Measurements from ENCODE around the gene KRTAP4-3. TPM values are rescaled to one million over a fixed set of nuclear protein-coding genes. Genes with fewer than 3 reads are reported as not detected.
"Not testable (repeated sequence)": the region's sequence is repeated elsewhere in the genome, so short reads cannot be mapped to it uniquely, and the experiment has no call there.

KRTAP4-3 gene
- total and polyA plus RNA-seq, 2 of the 8 experiments (the other 6 are each of a cell fraction or from before 2014, with no cell fraction given): not detected

DNA sequence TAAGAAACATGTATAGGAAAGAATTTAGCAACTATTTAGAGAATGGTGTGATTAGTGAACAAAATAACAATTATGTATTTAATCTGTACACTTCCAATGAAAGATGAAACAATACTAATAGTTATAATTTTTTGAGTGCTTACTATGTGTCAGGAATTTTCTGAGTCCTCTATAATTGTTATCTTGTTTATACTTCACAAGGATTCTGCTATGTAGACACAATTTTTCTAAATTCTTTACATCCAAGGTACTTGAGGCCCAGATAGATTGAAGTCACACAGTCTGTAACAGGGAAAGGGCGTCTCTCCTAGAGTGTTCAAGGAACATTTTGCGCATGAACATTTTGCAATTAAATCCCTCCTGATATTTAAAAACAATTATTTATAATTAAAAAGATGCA lies 43.0 kb downstream of the KRTAP4-3 start (continued):
- TF ChIP-seq TCF12 (IDR thresholded peaks at IDR 0.05; ENCODE audit: low read depth, low read length) (no peak), CBX8 (IDR thresholded peaks at IDR 0.05; ENCODE audit: borderline replicate concordance, low read depth, low read length) (no peak), POU5F1 (IDR thresholded peaks at IDR 0.05; ENCODE audit: low read depth, low read length) (no peak), CBX5 (IDR thresholded peaks at IDR 0.05; ENCODE audit: low read depth, low read length) (no peak), PHF8 (conservative IDR thresholded peaks at IDR 0.05; ENCODE audit: low read depth, low read length) (no peak)
- TF ChIP-seq, protein P1, sequence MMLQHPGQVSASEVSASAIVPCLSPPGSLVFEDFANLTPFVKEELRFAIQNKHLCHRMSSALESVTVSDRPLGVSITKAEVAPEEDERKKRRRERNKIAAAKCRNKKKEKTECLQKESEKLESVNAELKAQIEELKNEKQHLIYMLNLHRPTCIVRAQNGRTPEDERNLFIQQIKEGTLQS (IDR thresholded peaks at IDR 0.05; ENCODE audit: insufficient read depth, low read depth, low read length): no peak

DNA sequence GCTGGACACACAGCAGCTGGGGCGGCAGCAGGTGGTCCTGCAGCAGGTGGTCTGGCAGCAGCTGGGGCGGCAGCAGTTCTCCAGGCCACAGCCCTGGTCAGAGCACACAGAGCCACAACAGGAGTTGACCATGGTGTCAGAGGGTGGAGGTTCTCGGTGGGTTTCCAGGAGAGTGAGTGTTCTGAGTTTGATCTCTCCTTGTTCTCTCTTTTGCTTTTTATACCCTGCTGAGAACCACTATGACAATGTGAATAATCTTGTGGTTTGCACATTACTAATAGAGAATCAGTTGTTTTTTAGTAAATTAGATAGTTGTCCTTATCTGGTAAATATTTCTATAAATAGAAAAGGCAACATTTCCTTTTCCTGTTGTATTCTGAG lies 44.0 kb downstream of the KRTAP4-3 start, which contains the start of gene KRTAP4-12:
Gene KRTAP4-12, minus strand, starts transcription at position 192 of the 381 bp plus-strand sequence. Its CDS starts 60 bp downstream, at position 132.
- H3K9me3 ChIP-seq (ENCODE audit: insufficient read depth in 2 of 2, low read depth in 1 of 2, low read length in 1 of 2); H3K27ac ChIP-seq (ENCODE audit: low read depth, low read length); H3K79me2 ChIP-seq (ENCODE audit: control insufficient read depth in 1 of 2, insufficient read depth in 2 of 2, low read length in 2 of 2); H2AK5ac ChIP-seq (ENCODE audit: low read depth, low read length); H2BK12ac ChIP-seq (ENCODE audit: low read depth, low read length); FAIRE-seq; H3K27me3 ChIP-seq (replicated peaks in 1 of 4; ENCODE audit: control insufficient read depth in 3 of 4, extremely low read depth in 1 of 4, insufficient read depth in 3 of 4, low read length in 3 of 4); H3K18ac ChIP-seq (ENCODE audit: extremely low read depth, low read length); H2BK20ac ChIP-seq (ENCODE audit: low read length); H2AFZ ChIP-seq (ENCODE audit: low read length); H3K4me1 ChIP-seq (replicated peaks in 1 of 4; ENCODE audit: control insufficient read depth in 3 of 4, insufficient read depth in 4 of 4, low read length in 3 of 4); H3K36me3 ChIP-seq (ENCODE audit: control insufficient read depth in 2 of 4, insufficient read depth in 4 of 4, low read length in 3 of 4); H3K56ac ChIP-seq (replicated peaks; ENCODE audit: insufficient read length, low read depth, low read length); H3K9ac ChIP-seq (replicated peaks in 1 of 4; ENCODE audit: extremely low read depth in 1 of 4, low read depth in 3 of 4, low read length in 3 of 4); H4K8ac ChIP-seq (ENCODE audit: extremely low read depth, insufficient read depth, low read length); H3K79me1 ChIP-seq (ENCODE audit: low read depth, low read length); H4K5ac ChIP-seq (ENCODE audit: insufficient read length, low read depth, low read length); H3K4me2 ChIP-seq (ENCODE audit: insufficient read depth in 1 of 2, low read depth in 2 of 2, low read length in 2 of 2); DNase-seq (ENCODE audit: low read depth in 1 of 2, low spot score in 2 of 2); H4K20me1 ChIP-seq (replicated peaks in 1 of 2; ENCODE audit: control insufficient read depth in 1 of 2, insufficient read depth in 2 of 2, low read length in 2 of 2); H2BK120ac ChIP-seq (replicated peaks; ENCODE audit: low read depth, low read length); POLR2A ChIA-PET (ENCODE audit: partially characterized antibody); H3K23me2 ChIP-seq (ENCODE audit: low read depth, low read length); H2BK15ac ChIP-seq (ENCODE audit: low read length); H2BK5ac ChIP-seq (ENCODE audit: low read depth, low read length); H3K23ac ChIP-seq (ENCODE audit: insufficient read length); H3K14ac ChIP-seq (ENCODE audit: insufficient read length); CTCF ChIA-PET (ENCODE audit: partially characterized antibody); H4K91ac ChIP-seq (replicated peaks; ENCODE audit: insufficient read length, low read length); H3K4ac ChIP-seq (replicated peaks; ENCODE audit: insufficient read length, low read depth, low read length); H3K4me3 ChIP-seq (ENCODE audit: extremely low read depth in 1 of 4, insufficient read depth in 2 of 4, low read depth in 3 of 4, low read length in 4 of 4): not testable (repeated sequence)
- WGBS, 2 experiments (ENCODE audit: extremely low coverage in 1 of 2, insufficient coverage in 1 of 2, insufficient read length in 1 of 2, insufficient replicate concordance in 2 of 2, low coverage in 1 of 2, low lambda C conversion rate in 2 of 2, missing lambda C conversion rate in 1 of 2): 100% methylated on average over 1 of the region's 3 CpGs; no CpG with 5 or more reads in 1 of the 2 experiments

Data from H1 (cell line).